NB4 (cell line): ENCODE measurements around the gene SEL1L3.

Experiments
- CTCF ChIP-seq: IDR thresholded peaks from one replicate; pipeline ENCODE4 v1.5.1; 2012; ENCODE audit warnings: low read depth, low read length
- MAX ChIP-seq: IDR thresholded peaks from 2 replicates; pipeline ENCODE4 v1.6.1; 2011; ENCODE audit warnings: low read depth, low read length
- POLR2A ChIP-seq: IDR thresholded peaks from 2 replicates; pipeline ENCODE4 v1.6.1; 2011; ENCODE audit warnings: mild to moderate bottlenecking; ENCODE audit not compliant: insufficient read length; ENCODE audit errors: extremely low read depth

GRCh38 chr4:25867781-25868294, 5.0 kb upstream of the SEL1L3 start:
- TF ChIP-seq CTCF (no peak), POLR2A (no peak), MAX (no peak)
